Subcutaneous adipose tissue (tissue), 4 donors: ENCODE results near the gene FGGY. TPM values are rescaled to one million over a fixed set of nuclear protein-coding genes. Genes with fewer than 3 reads are reported as not detected.

Source experiments
- small RNA-seq: library from RNA; depleted of rRNA; stranded (forward); fragments of <200 nt; gene quantifications from one replicate; pipeline ENCODE3, GENCODE V24; 2016
- total RNA-seq, 4 donors: library from RNA; depleted of rRNA; stranded (reverse); fragments of >200 nt; gene quantifications; one replicate each; pipeline ENCODE4 v1.1.0, GENCODE V29; 2016

The FGGY gene
- total RNA-seq, 4 donors from 2014 or later: 7.8 to 19.2 (median 12.5) TPM

Small RNA genes within 50 kb of the gene (small RNA-seq; reads per million reads assigned to genes)
- gene MIR4711: not detected
